G401.6 (cell line): Measurements from ENCODE around the gene AGPAT3.

Experiments
- FAIRE-seq: peaks from 2 replicates; lab custom pipeline; 2012; peaks lifted over from hg19 to GRCh38; lab: Jason Lieb, UNC

Gene AGPAT3

DNA sequence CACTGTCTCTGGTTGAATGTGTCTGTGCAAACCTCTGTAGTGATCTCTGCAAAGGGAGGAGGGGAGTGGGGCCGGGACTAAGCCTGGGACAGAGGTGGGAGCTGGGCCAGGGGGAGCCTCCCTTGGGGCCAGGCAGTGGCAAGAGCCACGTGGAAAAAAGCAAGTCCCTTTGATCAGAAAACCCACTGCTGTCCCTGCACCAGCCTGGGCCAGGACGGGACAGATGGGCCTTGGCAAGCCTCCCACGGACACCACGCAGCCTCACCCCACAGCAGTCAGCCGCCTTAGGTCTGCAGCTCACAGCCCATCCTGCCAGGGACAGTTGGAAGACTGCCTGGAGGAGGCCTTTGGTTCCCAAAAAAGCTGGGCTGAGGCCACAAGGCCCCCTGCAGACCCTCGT lies 135.3 kb downstream of the AGPAT3 start:
- no peak for FAIRE-seq

DNA sequence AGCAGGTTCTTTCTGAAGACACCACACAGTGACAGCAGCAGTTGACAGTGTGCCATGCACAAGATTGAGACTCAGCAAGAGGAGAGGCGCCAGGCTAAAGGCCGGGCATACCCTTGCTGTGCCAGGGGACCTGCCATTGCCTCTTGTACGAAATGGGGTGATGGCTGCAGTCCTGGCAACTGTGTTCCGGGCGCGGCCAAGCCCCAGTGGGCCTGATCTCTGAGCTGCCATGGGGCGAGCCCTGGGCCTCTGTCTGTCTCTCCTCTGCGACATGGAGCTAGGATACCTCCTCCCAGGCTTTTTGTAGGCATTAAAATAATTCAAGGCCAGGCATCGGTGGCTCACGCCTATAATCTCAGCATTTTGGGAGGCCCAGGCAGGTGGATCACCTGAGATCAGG lies 137.5 kb downstream of the AGPAT3 start:
- no peak for FAIRE-seq

DNA sequence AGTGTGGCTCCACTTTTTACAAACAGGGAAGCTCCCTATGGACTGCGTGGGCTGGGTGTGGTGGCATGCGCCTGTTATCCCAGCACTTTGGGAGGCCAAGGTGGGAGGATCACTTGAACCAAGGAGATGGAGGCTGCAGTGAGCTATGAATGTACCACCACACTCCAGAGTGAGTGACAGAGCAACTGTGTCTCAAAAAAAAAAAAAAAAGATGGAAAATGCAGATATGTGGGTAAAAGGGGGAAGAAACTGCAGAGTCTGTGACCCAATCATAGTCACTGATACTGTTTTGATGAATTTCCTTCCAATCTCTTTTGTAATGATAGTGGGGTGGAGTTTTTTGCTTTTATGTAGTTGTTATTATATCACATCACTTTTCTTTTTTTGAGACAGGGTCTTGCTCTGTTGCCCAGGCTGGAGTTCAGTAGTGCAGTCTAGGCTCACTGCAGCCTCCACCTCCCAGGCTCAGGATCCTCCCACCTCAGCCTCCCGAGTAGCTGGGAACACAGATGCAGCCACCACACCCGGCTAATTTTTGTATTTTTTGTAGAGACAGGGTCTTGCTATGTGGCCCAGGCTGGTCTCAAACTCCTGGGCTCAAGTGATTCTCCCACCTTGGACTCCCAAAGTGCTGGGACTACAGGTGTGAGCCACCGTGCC lies 138.4 kb downstream of the AGPAT3 start:
- no peak for FAIRE-seq

DNA sequence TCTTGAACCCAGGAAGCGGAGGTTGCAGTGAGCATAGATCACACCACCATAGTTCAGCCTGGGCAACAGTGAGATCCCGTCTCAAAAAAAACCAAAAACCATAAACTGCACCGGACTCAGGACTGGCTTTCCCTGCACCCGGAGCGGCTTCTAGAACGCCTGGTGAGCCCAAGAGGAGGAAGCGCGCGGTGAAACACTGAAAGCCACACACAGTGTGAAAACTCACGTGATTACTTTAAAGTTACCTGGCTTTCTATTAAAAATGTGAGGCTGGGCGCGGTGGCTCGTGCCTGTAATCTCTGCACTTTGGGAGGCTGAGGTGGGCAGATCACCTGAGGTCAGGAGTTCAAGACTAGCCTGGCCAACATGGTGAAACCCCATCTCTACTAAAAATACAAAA lies 140.0 kb downstream of the AGPAT3 start:
- no peak for FAIRE-seq

DNA sequence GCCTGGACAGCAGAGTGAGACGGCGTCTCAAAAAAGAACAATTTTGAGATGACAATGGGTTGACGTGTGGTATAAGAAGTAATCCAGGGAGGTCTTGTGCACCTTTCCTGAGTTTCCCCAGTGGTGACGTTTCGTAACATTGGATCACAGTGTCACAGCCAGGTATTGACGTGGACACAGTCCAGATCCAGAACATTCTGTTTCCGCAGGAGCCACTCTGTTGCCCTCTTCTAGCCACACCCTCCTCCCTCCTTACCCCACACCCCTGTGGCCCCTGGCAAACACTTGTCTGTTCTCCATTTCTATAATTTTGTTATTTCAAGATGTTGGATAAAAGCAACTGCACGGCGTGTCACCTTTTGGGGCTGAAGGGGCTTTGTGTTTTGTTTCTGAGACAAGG lies 140.6 kb downstream of the AGPAT3 start:
- no peak for FAIRE-seq

DNA sequence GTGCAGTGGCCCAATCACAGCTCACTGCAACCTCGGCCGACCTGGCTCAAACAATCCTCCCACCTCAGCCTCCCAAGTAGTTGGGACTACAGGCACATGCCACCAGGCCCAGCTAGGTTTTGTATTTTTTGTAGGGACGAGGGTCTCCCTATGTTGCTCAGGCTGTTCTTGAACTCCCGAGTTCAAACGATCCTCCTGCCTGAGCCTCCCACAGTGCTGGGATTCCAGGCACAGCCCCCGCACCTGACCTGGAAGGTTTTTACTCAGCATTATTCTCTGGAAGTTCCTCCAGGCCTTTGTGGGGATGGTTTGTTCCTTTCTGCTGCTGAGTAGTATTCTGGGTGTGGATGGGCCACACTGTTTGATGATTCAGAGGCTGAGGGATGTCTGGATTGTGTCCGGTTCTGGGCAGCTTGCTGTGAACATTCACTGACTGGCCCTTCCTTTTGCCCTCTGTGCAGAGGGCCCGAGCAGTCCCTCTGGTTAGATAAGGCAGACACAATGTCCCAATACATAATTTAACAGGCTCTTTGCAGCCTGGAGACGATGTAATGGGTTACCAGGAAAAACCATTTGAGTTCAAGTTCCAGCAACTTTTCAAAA lies 141.1 kb downstream of the AGPAT3 start:
- FAIRE-seq, result no peak

DNA sequence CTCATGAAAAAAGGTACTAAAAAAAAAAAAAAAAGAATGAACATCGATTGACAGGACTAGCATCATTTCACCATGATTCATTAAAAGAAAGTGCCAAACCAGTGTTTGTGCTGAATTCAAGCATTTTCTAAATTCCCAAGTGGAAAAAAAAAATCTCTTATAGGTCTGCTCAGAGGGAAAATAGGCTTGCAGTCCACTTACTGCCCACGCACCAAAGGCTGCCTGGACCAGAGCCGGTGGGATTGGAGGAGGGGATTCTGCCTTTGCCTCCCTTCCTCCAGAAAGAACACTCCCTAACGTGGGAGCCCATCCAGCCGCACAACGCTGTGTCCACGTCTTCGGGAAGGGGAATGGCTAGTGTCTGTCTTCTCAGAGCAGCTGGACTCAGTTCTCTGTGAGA lies 141.6 kb downstream of the AGPAT3 start:
- no peak for FAIRE-seq

DNA sequence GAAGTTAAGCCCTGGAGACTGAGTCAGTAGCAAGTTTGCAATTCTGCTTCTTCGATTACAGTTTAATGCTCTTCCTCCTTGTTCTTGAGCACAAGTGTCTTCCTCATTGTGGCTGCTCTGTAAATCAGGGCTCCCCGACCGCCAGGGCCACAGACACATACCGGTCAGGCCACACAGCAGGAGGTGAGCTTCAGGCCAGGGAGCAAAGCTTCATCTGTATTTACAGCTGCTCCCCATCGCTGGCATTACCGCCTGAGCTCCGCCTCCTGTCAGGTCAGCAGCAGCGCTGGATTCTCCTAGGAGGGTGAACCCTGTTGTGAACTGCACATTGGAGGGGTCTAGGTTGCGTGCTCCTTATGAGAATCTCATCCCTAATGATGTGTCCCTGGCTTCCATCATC lies 145.4 kb downstream of the AGPAT3 start:
- no peak for FAIRE-seq

DNA sequence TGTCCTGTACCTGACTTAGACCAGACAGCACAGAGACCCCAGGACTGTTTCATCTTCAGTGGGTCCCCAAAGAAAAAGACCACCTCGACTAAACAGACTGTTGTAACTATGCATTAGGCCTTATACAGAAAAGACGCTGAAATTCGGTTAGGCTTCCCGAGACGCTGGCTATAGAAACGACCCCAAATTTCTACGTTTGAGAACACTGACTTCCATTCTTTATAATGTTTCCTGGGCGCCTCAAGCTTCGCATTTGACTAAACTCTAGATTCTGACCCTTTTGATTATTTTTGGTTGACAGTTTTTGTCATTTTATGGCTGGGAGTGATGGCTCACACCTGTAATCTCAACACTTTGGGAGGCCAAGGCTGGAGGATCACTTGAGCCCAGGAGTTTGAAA lies 146.1 kb downstream of the AGPAT3 start:
- no peak for FAIRE-seq

DNA sequence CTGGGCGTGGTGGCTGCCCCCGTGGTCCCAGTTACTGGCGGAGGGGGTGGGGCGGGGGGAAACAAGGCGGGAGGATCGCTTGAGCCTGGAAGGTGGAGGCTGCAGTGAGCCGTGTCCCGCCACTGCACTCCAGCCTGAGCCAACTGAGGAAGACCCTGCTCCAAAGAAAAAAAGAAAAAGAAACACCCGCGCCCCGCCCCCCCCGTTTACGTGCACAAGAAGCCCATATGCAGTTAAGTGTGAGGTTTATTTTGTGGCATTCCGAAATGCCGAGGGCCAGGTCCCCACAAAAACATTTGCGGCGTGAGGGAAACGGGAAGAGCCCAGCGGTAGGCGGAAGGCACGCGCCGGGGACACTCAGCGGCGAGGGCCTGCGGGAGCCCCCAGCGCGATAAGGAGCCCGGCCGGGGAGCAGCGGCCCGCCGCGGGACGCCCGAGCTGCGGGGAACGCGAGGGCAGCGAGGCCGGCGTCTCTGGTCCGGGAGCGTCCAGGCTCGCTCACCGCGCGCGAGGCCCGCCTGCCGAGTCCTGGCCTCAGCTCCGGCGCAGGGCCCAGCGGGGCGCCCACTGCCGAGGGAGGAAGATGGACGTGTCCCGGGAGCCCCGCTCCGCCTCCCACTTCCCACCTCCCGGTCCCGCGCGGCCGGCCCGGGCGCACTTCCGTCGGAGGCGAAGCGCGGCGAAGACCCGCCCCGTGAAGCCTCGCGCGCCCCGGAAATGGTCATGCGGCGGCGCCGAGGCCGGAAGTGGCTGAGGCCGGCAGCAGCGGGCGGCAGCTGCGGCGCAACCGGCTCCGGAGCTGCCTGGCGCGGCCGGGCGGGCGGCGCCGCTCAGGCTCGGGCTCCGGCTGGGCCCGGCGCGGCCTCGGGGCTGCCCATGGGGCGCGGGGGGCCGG lies 146.8 kb downstream of the AGPAT3 start, which contains the start of gene TRAPPC10:
Gene TRAPPC10 (plus strand): TSS at position 731 of the 895 bp plus-strand sequence. CDS start 185 bp downstream, outside the sequence.
- no peak for FAIRE-seq

DNA sequence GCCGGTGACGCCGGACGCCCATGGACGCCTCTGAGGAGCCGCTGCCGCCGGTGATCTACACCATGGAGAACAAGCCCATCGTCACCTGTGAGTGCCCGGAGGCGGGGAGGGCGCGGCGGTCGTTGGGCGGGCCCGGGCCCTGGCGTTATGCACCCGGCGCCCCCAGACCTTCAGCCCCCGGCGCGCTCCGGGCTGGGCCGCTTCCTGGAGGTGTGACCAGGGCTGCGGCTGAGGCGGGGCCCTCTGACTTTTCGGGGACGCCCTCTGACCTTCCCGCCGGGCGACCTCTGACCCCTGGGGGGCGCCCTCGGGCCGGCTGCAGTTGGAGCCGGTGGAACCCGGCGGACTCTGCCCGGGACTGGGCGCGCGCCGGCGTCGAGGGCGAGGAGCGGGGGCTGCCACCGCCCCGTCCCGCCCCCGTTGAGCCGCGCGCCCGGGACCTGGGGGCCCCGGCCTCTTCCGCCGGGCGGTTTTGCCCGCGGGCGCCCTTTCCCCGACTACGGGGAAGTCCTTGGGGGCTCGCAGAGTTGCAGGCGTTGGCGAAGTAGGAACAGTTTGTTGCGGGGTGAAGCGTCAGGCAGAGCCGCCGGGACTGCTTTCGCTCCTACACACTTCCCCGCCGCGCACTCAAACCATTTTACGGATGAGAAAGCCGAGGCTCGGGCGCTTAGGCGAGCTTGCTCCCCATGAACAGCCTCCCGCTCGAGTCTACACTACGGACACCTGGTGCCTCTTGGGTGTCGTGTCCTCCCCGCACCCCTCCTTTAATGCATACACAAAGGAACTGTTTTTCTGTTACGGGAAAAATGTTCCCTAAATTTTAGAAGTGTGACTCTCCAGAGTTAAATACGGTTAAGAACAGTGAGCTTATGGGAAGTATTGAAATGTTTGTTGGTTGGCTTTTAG lies 147.7 kb downstream of the AGPAT3 start:
- no peak for FAIRE-seq

DNA sequence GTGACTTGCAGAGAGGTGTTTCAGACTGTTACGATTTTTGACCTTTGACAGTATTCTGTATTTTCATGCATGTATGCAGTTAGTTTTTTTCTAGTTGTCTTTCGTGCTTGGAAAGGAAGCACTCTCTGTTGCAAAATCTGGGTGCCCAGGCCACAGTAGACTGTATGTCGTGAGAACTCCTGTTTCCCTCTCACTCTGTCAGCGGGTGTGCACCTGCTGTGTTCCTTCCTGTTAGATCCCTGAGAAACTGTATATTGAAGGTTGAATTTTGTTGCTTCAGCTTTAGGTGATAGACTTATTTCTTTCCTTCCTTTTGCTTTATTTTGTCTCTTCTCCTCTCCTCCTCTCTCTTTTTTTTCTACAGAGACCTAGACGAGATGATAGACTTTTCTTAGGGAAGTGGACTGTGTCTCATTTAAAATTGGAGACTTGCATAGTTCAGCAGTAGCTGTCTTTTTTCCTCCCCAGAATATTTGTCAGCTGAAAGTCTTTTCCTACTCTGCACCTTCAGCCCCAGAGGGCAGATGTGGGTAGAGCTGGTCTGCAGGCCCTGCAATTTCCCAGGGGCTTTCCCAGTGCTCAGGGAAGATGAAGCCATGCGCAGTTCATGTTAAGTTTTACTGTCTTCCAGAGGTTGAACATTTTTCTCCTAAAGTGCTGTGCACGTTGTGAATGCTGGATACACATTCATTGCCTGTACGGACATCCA lies 148.5 kb downstream of the AGPAT3 start:
- no peak for FAIRE-seq

DNA sequence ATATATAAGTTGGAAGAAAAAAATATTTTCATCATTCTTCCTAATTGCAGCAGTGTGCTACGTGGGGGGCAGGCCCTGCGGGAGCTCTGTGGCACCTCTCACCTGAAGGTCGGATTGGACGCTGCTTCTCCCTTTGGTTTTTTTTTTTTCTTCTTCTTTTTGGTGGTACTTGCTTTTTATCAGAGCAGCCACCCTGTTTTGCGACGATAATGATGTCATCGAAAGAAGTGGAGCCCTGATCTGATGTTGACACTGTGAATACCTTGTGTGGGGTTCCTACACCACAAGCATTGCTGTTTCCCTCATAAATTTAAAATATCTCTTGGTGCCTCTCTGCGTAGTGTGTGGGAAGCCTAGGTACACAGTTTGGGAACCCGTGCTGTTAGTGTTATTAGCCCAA lies 152.6 kb downstream of the AGPAT3 start:
- no peak for FAIRE-seq

DNA sequence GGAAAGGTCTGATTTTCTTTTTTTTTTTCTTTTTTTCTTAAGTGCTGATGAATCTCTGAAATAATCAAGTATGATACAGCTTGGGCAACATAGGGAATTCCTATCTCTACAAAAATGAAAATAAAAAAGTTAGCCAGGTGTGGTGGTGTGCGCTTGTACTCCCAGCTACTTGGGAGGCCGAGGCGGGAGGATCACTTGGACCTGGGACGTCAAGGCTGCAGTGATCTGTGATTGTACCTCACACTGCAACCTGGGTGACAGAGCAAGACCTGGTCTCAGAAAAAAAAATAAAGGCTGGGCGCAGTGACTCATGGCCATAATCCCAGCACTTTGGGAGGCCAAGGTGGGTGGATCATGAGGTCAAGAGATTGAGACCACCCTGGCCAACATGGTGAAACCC lies 153.1 kb downstream of the AGPAT3 start:
- no peak for FAIRE-seq

DNA sequence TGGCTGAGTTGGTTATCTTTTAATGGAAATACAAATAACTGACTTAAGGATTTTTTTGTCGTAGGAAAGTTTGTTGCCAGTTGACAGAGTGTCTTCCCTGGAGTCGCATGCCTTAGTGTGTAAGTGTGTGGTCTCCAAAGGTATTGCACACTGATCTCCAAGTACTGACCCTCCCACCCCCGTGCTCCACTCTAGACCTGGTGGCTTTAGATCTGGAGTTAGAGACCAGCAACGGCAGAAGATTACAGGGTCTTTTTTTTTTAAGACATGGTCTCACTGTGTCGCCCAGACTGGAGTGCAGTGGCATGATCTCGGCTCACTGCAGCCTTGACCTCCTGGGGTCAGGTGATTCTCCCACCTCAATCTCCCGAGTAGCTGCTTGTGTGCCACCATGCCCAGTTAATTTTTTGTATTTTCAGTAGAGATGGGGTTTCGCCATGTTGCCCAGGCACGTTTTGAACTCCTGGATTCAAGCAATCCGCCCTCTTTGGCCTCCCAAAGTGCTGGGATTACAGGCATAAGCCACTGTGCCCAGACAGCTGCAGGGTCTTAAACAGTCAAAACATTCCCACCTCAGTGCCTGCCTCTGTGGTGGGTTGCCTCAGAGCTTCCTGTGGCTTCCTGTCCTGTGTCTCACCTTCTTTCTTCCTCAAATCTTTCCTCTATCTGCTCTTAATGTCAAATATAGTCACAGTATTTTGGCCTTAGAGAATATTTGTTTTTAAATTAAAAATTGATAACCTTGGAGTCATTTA lies 154.0 kb downstream of the AGPAT3 start:
- no peak for FAIRE-seq

DNA sequence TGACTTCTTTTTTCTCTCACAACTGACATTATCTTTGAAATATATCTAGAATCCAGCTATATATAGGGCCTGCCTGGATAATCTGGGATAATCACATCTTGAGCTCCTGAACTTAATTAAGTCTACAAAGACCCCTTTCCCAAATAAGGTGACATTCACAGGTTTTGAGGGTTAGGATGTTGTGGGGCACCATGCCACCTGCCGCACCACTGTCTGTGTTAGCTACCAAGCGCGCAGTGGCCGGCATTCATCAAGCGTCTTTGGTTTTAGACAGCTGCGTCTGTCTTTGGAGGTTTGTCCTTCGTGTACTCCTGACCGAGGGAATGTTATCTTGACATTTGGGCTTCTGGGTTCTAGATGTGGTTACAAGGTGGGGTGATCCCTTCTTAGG lies 154.5 kb downstream of the AGPAT3 start:
- no peak for FAIRE-seq

DNA sequence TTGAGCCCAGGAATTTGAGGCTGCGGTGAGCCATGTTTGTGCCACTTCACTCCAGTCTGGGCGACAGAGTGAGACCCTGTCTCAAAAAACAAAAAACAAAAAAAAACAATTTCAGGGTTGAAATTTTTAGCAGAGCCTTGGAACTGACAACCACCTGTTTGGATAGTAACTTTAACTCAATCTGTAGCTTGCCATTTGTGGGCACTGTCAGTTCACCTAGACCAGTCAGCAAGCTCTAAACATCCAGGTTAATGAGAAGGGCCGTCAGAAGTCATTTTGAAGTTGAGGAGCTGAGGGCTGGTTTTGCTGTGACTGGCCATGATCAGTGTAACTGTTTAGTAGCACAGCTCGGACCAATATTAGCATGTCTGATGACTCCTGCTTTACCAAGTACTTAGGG lies 155.5 kb downstream of the AGPAT3 start:
- FAIRE-seq, result no peak

DNA sequence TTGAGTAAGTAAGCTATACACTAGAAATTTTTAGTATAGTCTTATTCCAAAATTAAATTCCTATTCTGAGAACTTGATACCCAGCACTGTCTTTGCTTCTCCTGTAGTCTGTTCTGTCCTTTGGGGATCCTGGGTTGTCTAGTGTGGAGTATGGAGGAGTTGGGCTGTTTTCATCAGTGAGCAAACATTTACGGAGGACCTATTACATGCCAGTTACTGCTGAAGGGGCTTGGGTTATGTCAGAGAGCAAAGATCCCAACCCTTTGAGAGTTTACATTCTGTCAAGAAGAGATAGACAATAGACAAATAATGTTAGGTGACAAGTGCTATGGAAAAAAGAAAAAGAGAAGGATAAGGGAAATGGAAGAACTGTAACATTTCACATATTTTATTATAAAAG lies 156.0 kb downstream of the AGPAT3 start:
- FAIRE-seq, result no peak

DNA sequence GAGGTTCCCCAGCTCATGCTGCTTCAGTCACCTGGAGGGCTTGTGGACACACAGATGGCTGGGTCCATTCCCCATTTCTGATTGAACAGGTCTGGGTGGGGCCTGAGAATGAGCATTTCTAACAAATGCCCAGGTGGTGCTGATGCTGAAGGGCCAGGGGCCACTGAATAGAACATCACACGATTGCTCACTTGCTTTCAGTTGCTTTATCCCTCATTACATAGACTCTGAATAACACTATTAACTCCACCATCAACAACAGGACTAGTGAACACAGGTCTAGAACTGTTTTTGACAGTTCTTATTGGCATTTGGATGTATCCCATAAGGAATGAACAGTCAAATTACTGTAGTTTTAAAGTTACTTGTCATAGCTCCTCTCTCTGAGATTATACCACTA lies 159.2 kb downstream of the AGPAT3 start:
- FAIRE-seq, result no peak

DNA sequence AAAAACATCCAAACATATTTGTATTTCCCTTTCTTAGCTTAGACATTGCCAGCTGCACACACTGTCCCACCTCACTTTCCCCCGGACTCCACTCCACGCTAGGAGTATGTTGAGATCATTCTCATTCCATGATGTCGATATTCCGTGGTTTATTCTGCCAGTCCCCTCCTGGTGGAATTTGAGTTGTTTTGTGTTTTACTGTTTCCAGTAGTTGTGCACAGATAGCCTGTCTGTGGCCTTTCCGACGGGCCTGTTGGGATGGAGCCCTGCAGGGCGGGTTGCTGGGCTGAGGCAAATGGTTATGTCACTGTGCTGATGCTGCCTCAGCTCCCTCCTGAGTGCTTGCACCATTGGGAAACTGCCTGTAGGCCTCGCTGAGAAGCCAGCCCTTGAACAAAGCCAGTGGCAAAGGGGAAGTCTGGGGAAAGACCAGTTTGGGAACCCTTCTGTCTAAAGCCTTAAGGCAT lies 159.9 kb downstream of the AGPAT3 start:
- no peak for FAIRE-seq
